ENCODE results near the gene SLC13A3.

GRCh38 chr20:46665602-46666001 is 14.3 kb upstream of the SLC13A3 start:
- no peak for TF ChIP-seq CTCF (IDR thresholded peaks at IDR 0.05; ENCODE audit: low read depth, low read length, poor library complexity, severe bottlenecking)
- TF ChIP-seq EZH2phosphoT487 (IDR thresholded peaks at IDR 0.05; ENCODE audit: borderline replicate concordance, low read length) = no peak

Data from DOHH2 (cell line).